GM18867 (cell line): ENCODE measurements around the gene EPHA2.
A peak's percentile ranks its signal among the peaks of the same experiment; 100 is the strongest.

Experiments
- ATAC-seq: cut with Tn5 transposase; IDR thresholded peaks from one replicate; pipeline ENCODE4 v1.9.1; 2021; ENCODE audit warnings: mild to moderate bottlenecking, moderate library complexity; ENCODE audit not compliant: unreplicated experiment

EPHA2 gene

DNA sequence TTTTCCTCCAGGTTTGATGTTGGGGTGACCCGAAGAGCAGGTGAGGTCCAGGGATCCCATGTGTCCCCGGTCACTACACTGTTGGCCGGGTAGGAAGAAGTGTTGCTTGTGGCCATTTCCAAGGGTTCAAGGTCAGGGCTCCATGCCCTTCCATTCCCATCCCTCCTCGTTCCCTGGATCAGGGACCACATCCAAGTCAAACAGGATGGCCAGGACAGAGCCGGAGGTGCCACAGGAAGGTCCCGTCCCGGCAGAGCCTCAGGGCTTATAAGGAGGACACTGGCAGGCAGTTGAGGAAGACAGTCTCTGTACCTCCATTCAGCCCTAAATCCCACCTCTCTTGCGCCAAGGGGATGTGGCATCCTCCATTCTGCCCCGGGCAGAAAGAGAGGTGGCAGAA lies 60.4 kb downstream of the EPHA2 start:
- no peak for ATAC-seq

DNA sequence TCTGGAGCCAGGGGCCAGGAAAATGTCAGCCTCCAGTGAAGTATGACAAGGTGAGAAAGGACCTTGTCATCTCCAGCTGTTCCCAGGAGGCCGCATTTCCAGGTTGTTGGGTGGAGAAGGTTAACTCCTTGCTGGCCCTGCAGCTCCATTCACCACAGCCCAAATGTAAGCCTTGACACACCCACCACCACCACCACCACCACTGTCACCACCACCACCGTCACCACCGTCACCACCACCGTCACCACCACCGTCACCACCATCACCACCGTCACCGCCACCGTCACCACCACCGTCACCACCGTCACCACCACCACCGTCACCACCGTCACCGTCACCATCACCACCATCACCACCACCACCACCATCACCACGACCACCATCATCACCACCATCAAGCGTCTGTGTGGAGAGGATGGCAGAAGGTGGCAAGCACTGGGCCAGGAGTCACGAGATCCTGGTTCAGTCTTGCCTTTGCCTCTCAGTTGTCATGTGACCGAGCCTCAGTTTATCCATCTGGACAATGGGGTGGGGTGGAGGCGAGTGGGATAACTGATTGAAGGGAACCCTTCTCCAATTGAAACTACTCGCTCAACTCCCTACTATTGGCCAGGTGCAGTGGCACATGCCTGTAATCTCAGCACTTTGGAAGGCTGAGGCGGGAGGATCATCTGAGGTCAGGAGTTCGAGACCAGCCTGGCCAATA lies 61.3 kb downstream of the EPHA2 start:
- ATAC-seq, result no peak

DNA sequence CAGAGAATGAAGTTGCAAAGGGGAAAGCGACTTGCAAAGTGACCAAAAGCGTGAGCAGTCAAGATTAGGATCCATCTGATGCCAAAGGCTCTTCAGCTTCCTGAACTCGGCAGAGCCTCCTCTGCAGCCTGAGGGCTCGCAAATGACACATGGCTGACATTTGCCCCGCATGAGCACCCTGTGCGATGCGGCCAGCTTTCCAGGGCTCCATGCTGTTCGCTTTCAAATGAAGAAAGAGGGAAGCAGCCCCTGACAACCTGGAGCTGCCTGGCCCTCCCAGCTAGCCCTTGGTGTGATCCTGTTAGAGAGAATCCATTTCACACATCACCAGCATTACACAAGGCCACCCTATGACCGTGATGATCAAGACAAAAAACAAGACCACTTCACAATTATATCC lies 62.3 kb downstream of the EPHA2 start:
- no peak for ATAC-seq

DNA sequence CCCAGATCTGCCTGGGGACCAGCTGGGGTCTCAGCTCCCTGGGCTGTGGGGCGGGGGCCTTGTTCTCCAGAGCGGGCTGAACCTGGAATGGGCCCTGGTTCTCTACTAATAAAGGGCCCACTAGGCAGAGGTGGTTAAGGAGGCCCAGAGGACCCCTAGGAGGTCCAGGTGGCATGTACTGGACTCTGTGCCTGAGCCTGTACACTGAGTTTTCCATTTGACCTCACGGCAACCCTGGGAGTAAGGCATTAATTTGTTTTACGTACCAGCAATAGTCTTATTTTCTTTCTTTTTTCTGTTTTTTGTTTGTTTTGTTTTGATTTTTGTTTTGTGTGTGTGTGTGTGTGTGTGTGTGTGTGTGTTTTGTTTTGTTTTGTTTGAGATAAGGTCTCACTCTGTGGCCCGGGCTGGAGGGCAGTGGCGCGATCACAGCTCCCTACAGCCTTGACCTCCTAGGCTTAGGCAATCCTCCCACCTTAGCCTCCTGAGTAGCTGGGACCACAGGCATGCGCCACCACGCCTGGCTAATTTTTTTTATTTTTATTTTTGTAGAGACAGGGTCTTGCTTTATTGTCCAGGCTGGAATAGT lies 62.9 kb downstream of the EPHA2 start:
- ATAC-seq, result no peak

DNA sequence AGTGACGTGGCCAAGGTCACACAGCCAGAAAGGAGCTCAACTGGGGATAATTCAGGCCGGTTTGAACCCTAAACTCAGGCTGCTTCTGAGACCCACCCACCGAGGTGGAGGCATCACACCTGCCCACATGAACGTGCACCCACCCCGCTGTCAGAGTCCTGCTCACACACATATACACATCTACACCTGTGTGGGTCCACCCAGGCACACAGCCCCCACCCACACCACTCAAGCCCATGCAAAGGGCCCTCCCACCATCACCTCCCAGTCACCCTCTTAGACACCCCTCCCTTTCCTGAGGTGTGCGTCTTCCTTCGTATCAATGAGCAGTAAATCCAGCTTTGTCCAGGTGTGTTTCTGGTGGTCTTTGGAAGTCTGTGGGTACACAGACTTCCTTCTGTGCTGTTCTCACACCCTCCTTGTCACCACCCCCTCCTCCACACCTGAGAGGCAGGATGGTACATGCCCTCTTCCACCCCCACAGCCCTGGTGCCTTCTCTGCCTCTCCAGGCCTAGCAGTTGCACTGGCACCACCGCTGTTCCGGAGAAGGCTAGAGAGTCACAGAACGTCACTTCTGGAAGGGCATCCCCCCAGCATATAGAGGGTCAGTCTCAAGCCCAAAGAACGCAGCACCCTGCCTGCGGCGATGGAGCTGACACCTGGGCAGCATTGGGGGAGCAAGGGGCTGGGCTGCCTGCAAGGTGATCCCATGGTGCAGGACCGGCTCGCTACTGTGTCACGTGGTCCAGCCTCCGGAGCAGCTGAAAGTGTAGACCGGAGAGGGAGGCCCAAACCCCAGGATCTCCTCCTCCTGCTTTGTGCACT lies 63.6 kb downstream of the EPHA2 start:
- ATAC-seq, result no peak

DNA sequence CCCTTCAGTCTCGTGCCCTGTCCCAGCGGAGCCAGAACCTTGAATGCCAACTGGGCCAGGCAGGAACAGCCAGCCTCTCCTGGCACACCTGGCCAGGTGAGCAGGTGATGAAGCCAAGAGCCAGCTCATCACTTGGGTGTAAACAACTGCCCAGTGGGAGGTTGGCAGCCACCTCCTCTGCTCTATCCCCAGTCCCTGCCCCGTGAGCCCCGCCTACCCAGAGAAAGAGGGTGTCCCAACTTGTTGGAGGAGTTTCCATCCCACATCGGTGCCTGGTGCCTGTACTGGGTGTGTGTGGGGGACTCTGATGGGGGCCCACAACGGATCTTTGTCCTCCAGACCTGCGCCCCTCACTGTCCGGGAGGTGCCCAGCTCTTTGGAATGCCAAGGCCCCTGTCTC lies 64.6 kb downstream of the EPHA2 start:
- ATAC-seq, result no peak

DNA sequence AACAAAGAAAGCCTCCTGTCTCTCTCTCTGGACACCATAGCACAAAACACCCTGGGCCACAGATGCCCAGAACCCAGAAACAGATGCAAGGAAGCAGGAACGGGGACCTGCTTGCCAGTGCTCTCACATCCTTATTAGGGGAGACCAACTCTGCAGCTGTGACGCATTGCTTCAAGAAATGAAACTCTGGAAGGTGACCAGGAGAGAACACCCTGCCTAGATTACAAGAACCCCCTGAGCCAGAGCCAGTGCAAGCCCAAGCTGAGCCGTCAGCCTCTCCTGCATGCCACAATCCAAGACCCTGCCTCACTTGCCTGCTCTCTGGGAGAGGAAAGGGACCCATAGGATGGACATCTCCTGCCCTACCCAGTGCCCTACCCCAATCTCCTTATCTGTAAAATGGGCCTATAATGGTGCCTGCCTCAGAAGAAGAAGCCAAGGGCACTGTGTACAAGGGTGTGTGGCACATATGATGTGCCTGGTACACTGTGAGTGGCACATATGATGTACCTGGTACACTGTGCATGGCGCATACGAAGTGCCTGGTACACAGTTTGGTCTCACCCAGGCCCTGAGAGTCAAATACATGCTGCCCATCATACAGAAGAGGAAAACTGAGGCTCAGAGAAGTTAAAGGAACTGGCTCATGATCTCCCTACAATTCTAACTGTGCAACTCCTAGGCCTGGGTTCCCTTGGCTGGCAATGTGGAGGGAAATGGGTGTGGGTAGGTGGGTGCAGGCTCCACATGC lies 65.6 kb downstream of the EPHA2 start:
- ATAC-seq, result no peak

DNA sequence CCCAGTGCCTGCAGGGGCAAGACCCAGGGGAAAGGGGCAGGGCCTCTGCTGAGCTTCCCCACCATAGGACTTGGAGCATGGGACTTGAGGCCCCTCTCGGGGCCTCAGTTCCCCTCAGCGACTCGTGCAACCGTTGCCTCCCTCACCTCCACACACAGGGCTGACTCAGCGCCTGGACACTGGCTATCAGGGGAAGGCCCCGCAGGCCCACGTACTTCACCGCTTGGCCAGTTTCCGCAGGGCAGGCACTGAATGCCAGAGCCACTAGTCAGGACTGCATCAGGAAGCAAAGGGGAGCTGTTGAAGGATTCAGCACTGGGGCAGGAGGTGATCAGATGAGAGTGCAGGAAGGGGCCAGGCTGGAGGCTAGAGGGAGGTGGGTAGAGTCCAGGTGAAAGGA lies 66.9 kb downstream of the EPHA2 start:
- no peak for ATAC-seq

DNA sequence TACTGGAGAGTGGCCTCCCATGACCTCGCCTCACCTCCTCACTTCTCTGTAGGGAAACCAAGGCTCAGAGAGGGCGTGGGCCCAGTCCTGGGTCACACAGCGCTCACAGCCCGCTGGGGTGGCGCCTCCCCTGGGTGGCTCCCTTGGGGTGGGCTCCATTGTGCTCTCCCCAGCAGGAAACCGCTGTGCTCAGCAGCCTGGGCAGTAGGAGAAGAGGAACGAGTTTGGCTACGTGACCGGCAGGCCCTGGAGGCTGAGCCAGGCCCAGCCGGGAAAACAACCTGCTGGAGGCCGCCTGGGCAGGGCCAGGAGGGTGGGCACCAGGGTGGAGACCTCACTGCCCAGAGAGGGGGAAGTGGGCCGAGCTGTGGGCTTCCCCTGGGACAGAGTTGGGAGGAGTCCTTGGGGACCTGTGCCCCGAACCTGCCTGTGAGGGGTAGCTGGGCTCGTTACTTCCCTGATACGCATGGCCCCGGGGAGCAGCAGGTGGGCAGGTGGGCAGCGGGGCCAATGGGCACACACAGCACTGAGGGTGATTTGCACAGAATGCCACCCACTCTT lies 67.4 kb downstream of the EPHA2 start:
- no peak for ATAC-seq

DNA sequence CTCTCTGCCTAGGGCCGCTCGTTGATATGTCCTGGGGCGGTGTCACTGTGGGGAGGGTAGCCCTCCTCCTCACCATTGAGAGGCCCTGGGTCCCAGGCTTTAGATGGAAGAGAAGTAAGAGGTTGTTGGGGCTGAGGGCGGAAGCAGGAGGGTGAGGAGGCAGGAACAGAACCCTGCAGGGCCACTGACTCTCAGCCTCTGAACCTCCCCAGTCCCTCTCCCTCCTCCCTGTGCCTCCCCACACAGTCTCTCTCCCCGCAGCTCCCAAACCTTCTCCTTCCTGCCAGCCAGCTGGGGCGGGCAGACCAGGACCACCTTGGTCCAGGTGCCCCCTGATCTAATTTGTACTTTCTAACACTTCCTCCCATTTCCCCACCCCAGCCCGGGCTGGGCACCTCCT lies 68.1 kb downstream of the EPHA2 start:
- ATAC-seq, result no peak

DNA sequence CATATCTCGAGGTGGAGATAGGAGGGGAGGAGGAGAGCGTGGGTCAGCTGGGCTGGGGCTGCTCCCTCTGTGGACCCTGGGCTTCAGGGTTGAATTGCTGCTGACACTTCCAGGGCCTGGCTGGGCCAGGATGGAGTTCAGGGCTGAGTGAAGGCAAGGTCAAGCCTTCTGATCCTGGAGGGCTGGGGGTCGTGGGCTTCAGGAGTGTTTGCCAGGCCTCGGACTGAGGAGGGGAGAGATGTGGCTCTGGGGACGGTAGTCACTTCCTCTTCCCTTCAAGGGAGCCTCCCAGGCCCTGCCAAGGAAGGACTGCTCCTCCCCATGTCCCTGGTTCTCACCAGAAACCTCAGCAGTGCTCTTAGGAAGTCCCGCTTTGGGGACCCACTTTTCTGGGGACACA lies 70.3 kb downstream of the EPHA2 start:
- no peak for ATAC-seq

DNA sequence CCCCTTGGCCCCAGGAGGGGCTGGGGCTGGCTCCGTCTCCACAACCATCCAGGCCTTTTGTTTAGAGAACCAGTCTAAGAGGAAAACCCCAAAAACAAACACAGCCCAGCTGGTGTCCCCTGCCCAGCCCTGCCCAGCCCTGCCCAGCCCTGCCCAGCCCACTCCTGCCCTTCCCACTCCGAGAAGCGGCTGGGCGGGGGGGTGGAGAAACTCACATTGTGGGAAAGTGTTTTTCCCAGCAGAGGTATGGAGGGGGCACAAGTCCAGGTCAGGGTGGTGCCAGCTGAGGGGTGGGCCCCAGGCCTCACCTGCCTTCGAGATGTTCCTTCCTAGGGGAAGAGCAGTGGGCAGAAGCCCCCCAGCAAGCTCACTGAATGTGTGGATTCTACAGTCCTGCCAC lies 72.4 kb downstream of the EPHA2 start:
- no peak for ATAC-seq

DNA sequence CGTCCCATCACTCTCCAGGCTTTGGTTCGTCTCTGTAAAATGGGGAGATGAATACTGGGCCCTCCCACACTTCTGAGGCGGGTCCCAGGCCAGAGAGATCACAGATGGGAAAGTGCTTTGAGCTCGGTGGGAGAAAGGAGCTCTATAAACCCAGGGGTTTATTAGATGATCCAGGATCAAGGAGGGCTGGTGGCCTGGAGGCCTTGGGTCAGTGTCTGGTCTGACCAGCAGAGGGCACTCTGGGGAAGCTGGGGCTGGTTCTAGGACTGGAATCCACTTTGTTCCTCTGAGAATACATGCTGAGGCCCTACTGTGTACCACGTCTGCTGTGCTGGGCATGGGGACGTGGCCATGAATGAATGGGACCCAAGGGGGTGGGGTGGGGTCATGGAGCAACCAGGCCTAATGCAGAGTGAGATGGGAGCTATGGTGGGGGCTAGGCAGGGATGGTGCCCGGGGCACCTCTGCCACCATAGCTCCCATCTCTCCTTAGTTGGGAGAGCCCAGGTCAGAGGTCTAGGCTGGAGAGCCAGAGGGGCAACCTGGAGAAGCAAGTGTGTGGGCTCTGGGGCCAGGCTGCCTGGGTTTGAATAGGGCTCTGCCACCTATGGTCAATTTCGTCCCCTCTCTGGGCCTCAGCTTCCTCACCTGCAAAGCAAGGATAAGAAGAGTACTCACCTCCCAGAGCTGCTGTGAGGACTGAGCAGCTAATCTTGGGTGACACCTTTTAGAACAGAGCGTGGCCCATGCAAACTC lies 73.4 kb downstream of the EPHA2 start:
- ATAC-seq, result no peak

DNA sequence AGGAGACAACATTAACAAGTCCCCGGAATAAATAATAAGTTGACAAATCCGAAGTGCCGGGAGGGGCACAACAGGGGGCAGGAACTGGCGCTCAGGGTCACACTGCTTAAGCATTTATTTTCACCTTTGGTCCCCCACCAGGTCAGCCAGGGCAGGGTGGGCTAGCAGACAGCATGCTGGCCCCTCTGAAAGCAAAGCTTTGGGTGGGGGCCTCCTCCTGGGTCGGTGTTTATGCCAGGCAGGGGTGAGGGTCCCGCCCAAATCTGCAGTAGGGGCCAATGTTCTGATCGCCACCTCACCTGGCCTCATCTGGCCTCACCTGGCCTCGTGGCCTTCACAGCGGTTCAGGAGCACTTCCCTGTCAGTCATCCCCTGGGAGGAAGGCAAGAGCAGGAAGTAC lies 74.2 kb downstream of the EPHA2 start:
- no peak for ATAC-seq

DNA sequence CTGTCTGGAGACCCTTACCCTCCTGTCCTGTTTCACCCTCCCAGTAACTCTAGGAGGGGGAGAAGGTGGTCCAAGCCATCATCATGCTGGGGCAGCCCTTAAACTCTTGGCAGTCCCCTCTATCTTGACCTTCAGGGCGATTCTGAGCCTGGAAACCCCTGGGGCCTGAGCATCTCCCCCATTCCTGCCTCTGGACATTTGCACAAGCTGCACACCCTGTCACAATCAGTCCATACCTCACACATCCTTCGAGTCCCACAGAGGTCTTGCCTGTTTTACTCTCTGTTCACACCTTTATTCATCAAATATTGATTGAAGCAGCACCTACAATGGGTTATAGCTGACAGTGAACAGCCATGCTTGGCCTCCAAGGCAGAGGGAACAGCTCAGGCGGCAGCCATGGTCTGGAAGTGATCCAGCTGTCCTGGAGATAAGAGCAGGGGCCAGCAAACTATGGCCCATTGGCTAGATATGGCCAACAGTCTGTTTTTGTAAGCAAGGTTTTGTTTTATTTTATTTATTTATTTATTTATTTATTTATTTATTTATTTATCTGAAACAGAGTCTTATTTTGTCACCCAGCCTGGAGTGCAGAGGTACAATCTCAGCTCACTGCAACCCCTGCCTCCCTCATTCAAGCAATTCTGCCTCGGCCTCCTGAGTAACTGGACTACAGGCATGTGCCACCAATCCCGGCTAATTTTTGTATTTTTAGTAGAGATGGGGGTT lies 75.3 kb downstream of the EPHA2 start:
- no peak for ATAC-seq

DNA sequence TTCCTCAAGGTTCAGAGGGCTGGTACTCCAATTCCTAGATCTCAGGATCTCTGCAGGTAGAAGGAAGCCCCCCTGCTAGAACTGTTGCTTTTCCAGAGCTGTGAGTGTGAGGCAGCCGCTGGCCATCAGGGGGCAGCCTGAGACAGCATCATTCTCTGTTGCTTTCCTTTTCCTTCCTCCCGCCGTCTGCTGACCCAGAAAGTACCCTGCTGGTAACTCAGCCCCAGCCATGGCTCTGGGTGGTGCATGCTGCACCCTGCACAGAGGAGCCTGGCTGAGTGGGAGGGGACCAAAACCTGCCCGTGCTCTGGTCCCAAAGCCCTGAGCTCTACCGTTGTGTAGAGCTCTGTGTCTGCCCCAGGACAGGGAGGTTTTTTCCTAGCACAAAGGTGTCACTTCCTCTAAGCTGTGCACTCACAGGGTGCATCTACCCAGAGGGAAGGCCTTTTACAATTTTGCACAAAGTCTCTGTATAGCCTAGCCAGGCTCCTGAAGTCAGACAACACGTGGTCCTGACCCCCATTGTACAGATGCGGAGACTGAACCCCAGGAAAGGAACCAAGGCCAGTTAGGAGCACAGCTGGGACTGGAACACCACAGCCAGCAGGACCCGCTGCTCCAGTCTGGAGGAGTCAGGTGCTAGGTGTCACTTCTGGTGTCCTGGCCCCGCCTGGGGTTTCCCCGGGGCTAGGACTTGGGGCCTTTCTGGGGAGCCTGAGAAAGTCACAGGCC lies 76.8 kb downstream of the EPHA2 start:
- ATAC-seq, result peak; percentile 57

DNA sequence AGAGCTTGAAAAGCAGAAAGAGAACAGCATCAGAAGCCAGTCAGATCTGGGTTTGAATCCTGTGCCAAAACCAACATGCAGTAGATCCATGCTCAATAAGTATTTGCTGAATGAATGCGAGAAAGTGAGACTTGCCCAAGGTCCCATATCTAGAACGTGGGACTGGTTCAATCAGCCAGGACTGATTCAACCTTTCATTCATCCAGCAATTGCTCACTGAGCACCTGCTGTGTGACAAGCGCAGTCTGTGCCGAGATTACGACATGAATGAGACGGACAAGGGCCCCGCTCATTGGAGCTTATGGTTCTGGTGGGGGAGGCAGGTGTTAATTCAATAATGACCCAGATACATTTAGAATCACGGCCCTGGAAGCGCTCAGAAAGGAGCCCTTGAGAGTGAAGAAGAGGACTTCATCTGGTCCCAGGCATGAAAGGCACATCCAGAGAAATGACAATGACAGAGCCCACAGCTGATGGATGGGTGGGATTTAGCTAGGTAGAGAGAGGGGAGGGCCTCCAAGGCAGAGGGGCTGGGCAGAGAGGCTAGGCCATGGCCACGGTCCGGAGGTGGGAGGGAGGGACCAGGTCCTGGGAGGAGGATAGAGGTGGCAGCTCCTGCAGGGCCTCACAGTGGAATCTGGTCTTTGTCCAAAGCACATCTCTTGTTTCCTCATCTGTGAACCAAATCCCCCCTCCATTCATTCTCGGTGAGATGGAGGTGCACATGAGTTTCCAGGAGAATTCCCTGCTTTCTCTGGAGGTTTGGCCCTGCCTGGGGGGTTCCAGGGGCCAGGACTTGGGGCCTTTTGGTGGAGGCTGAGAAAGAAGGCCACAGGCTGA lies 78.2 kb downstream of the EPHA2 start:
- no peak for ATAC-seq

DNA sequence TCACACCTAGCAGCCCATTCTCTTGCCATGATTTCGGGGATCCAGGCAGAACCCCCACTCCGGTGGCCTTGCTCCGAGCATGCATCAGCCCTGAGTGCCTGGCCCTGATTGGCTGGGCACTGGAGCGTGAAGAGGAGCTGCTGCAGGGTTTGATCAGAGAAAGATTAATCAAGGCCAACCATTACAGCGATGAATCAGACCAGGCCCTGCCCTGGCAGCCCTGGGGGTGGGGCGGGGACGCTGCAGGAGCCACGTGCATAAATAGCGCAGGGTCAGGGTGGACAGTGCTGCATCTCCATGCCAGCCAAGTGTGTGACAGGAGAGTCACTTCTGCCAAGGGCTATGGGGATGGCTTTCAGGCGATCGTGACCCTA lies 79.0 kb downstream of the EPHA2 start:
- no peak for ATAC-seq
